Measurements from ENCODE around the gene CADM3. TPM values are rescaled to one million over a fixed set of nuclear protein-coding genes. Genes with fewer than 3 reads are reported as not detected.

Gene CADM3
- total and polyA plus RNA-seq, 2 donors (not counting 3 experiments of a cell fraction or from before 2014, with no cell fraction given) = 2.7 to 6.0 TPM

DNA sequence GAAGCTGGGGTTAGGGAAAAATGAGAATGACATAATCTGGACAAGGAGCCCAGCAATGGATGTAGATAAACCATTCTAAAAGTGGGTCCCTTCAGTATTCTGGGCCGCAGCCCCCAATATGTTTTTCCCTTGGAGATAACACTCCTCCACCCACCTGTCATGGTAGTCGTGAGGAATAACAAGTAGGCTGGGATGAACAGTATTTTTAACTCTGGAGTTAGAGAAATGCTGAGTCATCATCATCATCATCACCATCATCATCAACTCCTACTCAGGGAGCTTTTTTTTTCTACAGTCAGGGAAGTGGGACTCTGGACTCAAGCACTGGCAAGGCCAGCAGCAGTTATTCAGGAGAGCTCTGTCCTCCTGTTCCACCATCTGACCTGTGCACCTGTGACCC lies 12.8 kb downstream of the CADM3 start:
- Histone ChIP-seq H3K4me1 (ENCODE audit: control insufficient read depth, extremely low read depth, insufficient read depth, low read length) (no peaks in the 10 kb centered on the region), H4K20me1 (replicated peaks; ENCODE audit: control insufficient read depth, extremely low read depth, insufficient read depth, low read length) (no peaks in the 10 kb centered on the region), H3K9ac (replicated peaks; ENCODE audit: extremely low read depth, insufficient read depth, low read length) (no peak overlapping the region), H3K79me2 (ENCODE audit: control insufficient read depth, insufficient read depth, low read length) (no peaks in the 10 kb centered on the region), H3K4me3 (replicated peaks in 1 of 3; ENCODE audit: insufficient read depth in 1 of 3, low read depth in 1 of 3, low read length in 3 of 3) (no peak overlapping the region), H3K27ac (ENCODE audit: insufficient read depth, low read depth, low read length) (no peak overlapping the region), H3K9me3 (replicated peaks; ENCODE audit: control insufficient read depth, insufficient read depth, low read length) (no peaks in the 10 kb centered on the region), H3K36me3 (ENCODE audit: control insufficient read depth in 2 of 2, extremely low read depth in 1 of 2, insufficient read depth in 2 of 2, low read length in 2 of 2) (no peaks in the 10 kb centered on the region), H3K4me2 (ENCODE audit: insufficient read depth, low read length) (no peak overlapping the region), H3K9me1 (replicated peaks; ENCODE audit: control insufficient read depth, extremely low read depth, insufficient read depth, low read length) (no peaks in the 10 kb centered on the region), H3K27me3 (ENCODE audit: control insufficient read depth in 2 of 2, insufficient read depth in 2 of 2, low read length in 2 of 2) (peaks cover 23% of the 10 kb centered on the region in 2 experiments), H2AFZ (ENCODE audit: low read depth, low read length) (no peak overlapping the region)
- ChIA-PET POLR2A (no interaction called here), CTCF (interaction anchor here (1.2 to 2.1 kb wide), 2 partner anchors 14 to 52 kb away, joined by 3 to 10 read pairs; no protein-coding TSS in a partner anchor)
- TF ChIP-seq JUN (IDR thresholded peaks at IDR 0.05; ENCODE audit: borderline replicate concordance, insufficient read depth, insufficient read length, low read depth) = no peak
- TF ChIP-seq, protein P1, sequence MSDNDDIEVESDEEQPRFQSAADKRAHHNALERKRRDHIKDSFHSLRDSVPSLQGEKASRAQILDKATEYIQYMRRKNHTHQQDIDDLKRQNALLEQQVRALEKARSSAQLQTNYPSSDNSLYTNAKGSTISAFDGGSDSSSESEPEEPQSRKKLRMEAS (IDR thresholded peaks at IDR 0.05; ENCODE audit: insufficient read depth, insufficient read length) = no peak
- no peak for TF ChIP-seq MYC (IDR thresholded peaks at IDR 0.05; ENCODE audit: low read depth, low read length)
- no peak for TF ChIP-seq POLR2A (IDR thresholded peaks at IDR 0.05; ENCODE audit: low read depth, low read length)
- no peak for TF ChIP-seq FOS (IDR thresholded peaks at IDR 0.05; ENCODE audit: borderline replicate concordance, insufficient read depth, low read length)
- no peak for TF ChIP-seq POLR2AphosphoS5 (IDR thresholded peaks at IDR 0.05; ENCODE audit: insufficient read depth, low read depth, low read length)
- TF ChIP-seq CTCF (IDR thresholded peaks at IDR 0.05; ENCODE audit: extremely low read depth in 1 of 2, insufficient read depth in 1 of 2, low read depth in 1 of 2, low read length in 2 of 2) = no peak
- no peak for TF ChIP-seq EZH2 (IDR thresholded peaks at IDR 0.05; ENCODE audit: borderline replicate concordance, low read depth, low read length, severe bottlenecking)
- TF ChIP-seq GATA2 (IDR thresholded peaks at IDR 0.05; ENCODE audit: insufficient read depth, insufficient read length, low read depth, low read length) = no peak
- dilution Hi-C loops (cut with MboI; ENCODE audit: extremely low pct_ligation_motif_present, low sequenced_read_pairs) = no loop called here
- no TSS peak for BruUV-seq (replicated peaks)
- no peak for DNase-seq (ENCODE audit: low read depth, low spot score)
- intact Hi-C loops (cut with micrococcal nuclease) = no loop called here
- FAIRE-seq = no peak
